Activated CD8-positive, alpha-beta memory T cell treated with anti-CD3 and anti-CD28 coated beads, Interleukin-2, amount 10 ng/mL, durations not matched to agents 7 days and 5 days (primary cell): ENCODE measurements around the gene TPD52L2. TPM values are rescaled to one million over a fixed set of nuclear protein-coding genes. Genes with fewer than 3 reads are reported as not detected.
"Not testable (repeated sequence)": the region's sequence is repeated elsewhere in the genome, so short reads cannot be mapped to it uniquely, and the experiment has no call there.

Source experiments
- ATAC-seq: fragments of 150-1000 bp; cut with Tn5 transposase; one replicate; pipeline ENCODE4 v1.10.0; 2021; ENCODE audit warnings: moderate library complexity
- CTCF ChIA-PET: fragments of 350-600 bp; sonication (Branson Sonifier 250); formaldehyde crosslinking; loops from one replicate; lab custom pipeline; 2021; ENCODE audit warnings: antibody characterized with exemption; lab: Charles Lee
- DNase-seq: peaks from one replicate; pipeline ENCODE4 v3.0.0-alpha.2; 2020
- H3K27ac Mint-ChIP-seq: one replicate; pipeline ENCODE4 v1.8.0; 2021; ENCODE audit warnings: mild to moderate bottlenecking, mixed read lengths
- H3K27me3 Mint-ChIP-seq: one replicate; pipeline ENCODE4 v1.8.0; 2021; ENCODE audit warnings: mixed read lengths
- H3K36me3 Mint-ChIP-seq: one replicate; pipeline ENCODE4 v1.8.0; 2021; ENCODE audit warnings: mild to moderate bottlenecking, mixed read lengths
- H3K4me1 Mint-ChIP-seq: one replicate; pipeline ENCODE4 v1.8.0; 2021; ENCODE audit warnings: mixed read lengths
- H3K4me3 Mint-ChIP-seq: one replicate; pipeline ENCODE4 v1.8.0; 2021; ENCODE audit warnings: mild to moderate bottlenecking, moderate library complexity, mixed read lengths
- H3K9me3 Mint-ChIP-seq: one replicate; pipeline ENCODE4 v1.8.0; 2022; ENCODE audit warnings: low read depth, mixed read lengths
- total RNA-seq, 2 experiments: library from RNA; stranded (reverse); gene quantifications; one replicate each; pipeline ENCODE4 v1.2.3, GENCODE V29; 2021

Gene TPD52L2
- total RNA-seq, 2 experiments from 2014 or later = 33.5 to 46.2 TPM

- ATAC-seq (no peak), DNase-seq (no peak)
- Mint-ChIP-seq H3K27me3 (peaks cover 42% of the 10 kb centered on the region), H3K27ac (no peak overlapping the region), H3K9me3 (no peaks in the 10 kb centered on the region), H3K4me1 (peaks cover 7% of the 10 kb centered on the region), H3K36me3 (no peaks in the 10 kb centered on the region), H3K4me3 (no peak overlapping the region)
- CTCF ChIA-PET = no interaction called here
These were observed 22.8 kb upstream of the TPD52L2 start for GRCh38 chr20:63842258-63842657.

- no peak for ATAC-seq
- CTCF ChIA-PET = no interaction called here
- Mint-ChIP-seq H3K4me3 (no peak overlapping the region), H3K27ac (no peak overlapping the region), H3K9me3 (no peaks in the 10 kb centered on the region), H3K27me3 (peaks cover 36% of the 10 kb centered on the region), H3K4me1 (peaks cover 7% of the 10 kb centered on the region), H3K36me3 (no peaks in the 10 kb centered on the region)
- no peak for DNase-seq
These were observed 21.8 kb upstream of the TPD52L2 start for GRCh38 chr20:63843222-63843621.

- Mint-ChIP-seq H3K4me1 (peaks cover 7% of the 10 kb centered on the region), H3K4me3 (no peak overlapping the region), H3K27ac (no peak overlapping the region), H3K36me3 (no peaks in the 10 kb centered on the region), H3K27me3 (peaks cover 36% of the 10 kb centered on the region), H3K9me3 (no peaks in the 10 kb centered on the region)
- CTCF ChIA-PET = no interaction called here
- no peak for DNase-seq
- ATAC-seq = no peak
These were observed 21.3 kb upstream of the TPD52L2 start for GRCh38 chr20:63843778-63844177.

- H3K27ac Mint-ChIP-seq = no peak overlapping the region
- H3K4me1 Mint-ChIP-seq = peaks cover 7% of the 10 kb centered on the region
- no peaks in the 10 kb centered on the region for H3K9me3 Mint-ChIP-seq
- DNase-seq (no peak), ATAC-seq (no peak)
- H3K4me3 Mint-ChIP-seq = no peak overlapping the region
- H3K27me3 Mint-ChIP-seq = peaks cover 36% of the 10 kb centered on the region
- H3K36me3 Mint-ChIP-seq = no peaks in the 10 kb centered on the region
- CTCF ChIA-PET = no interaction called here
These were observed 20.5 kb upstream of the TPD52L2 start for GRCh38 chr20:63844511-63844991.

GRCh38 chr20:63846128-63846771, 18.8 kb upstream of the TPD52L2 start:
- Mint-ChIP-seq H3K27ac (no peak overlapping the region), H3K27me3 (peaks cover 39% of the 10 kb centered on the region), H3K4me3 (no peak overlapping the region), H3K4me1 (peaks cover 16% of the 10 kb centered on the region), H3K9me3 (no peaks in the 10 kb centered on the region), H3K36me3 (no peaks in the 10 kb centered on the region)
- CTCF ChIA-PET = no interaction called here
- DNase-seq (no peak), ATAC-seq (peak; percentile 17)

- no peak for DNase-seq
- Mint-ChIP-seq H3K27ac (no peak overlapping the region), H3K9me3 (no peaks in the 10 kb centered on the region), H3K36me3 (no peaks in the 10 kb centered on the region), H3K4me1 (peaks cover 18% of the 10 kb centered on the region), H3K27me3 (peaks cover 41% of the 10 kb centered on the region), H3K4me3 (no peak overlapping the region)
- no peak for ATAC-seq
- CTCF ChIA-PET = interaction anchor here (1.0 kb wide), 1 partner anchor 18 kb away, joined by 4 read pairs; the partner anchor contains the start of gene TPD52L2
These were observed 18.2 kb upstream of the TPD52L2 start for GRCh38 chr20:63846888-63847236.

- H3K27ac Mint-ChIP-seq = no peak overlapping the region
- peaks cover 19% of the 10 kb centered on the region for H3K4me1 Mint-ChIP-seq
- H3K4me3 Mint-ChIP-seq = no peak overlapping the region
- DNase-seq (no peak), ATAC-seq (no peak)
- H3K36me3 Mint-ChIP-seq = no peaks in the 10 kb centered on the region
- no peaks in the 10 kb centered on the region for H3K9me3 Mint-ChIP-seq
- H3K27me3 Mint-ChIP-seq = peaks cover 44% of the 10 kb centered on the region
- CTCF ChIA-PET = interaction anchor here (0.7 to 1.5 kb wide), 3 partner anchors 17 to 72 kb away, joined by 3 to 4 read pairs (median 3); partner anchors contain the start of gene TPD52L2
These were observed 17.6 kb upstream of the TPD52L2 start for GRCh38 chr20:63847237-63848002.

GRCh38 chr20:63848003-63848911, 16.8 kb upstream of the TPD52L2 start:
- Mint-ChIP-seq H3K4me3 (no peak overlapping the region), H3K36me3 (no peaks in the 10 kb centered on the region), H3K4me1 (peaks cover 19% of the 10 kb centered on the region), H3K27me3 (peaks cover 37% of the 10 kb centered on the region), H3K9me3 (no peaks in the 10 kb centered on the region), H3K27ac (no peak overlapping the region)
- CTCF ChIA-PET = interaction anchor here (0.7 to 1.5 kb wide), 2 partner anchors 62 to 73 kb away, joined by 3 read pairs; no protein-coding TSS in a partner anchor
- DNase-seq = no peak
- no peak for ATAC-seq

- H3K9me3 Mint-ChIP-seq = no peaks in the 10 kb centered on the region
- no peak overlapping the region for H3K4me3 Mint-ChIP-seq
- no peak overlapping the region for H3K27ac Mint-ChIP-seq
- CTCF ChIA-PET = interaction anchor here (0.5 to 1.7 kb wide), 4 partner anchors 11 to 414 kb away, joined by 3 to 4 read pairs (median 3); partner anchors contain the start of gene TPD52L2
- H3K36me3 Mint-ChIP-seq = no peaks in the 10 kb centered on the region
- peaks cover 17% of the 10 kb centered on the region for H3K4me1 Mint-ChIP-seq
- H3K27me3 Mint-ChIP-seq = peaks cover 17% of the 10 kb centered on the region
- ATAC-seq (peak; percentile 62), DNase-seq (peak; percentile 67)
These were observed 14.2 kb upstream of the TPD52L2 start for GRCh38 chr20:63850689-63851547.

- not testable (repeated sequence) for ATAC-seq, H3K4me3 Mint-ChIP-seq, H3K36me3 Mint-ChIP-seq, H3K27ac Mint-ChIP-seq, DNase-seq, H3K9me3 Mint-ChIP-seq
- Mint-ChIP-seq H3K4me1 (peaks cover 15% of the 10 kb centered on the region), H3K27me3 (peaks cover 14% of the 10 kb centered on the region)
- CTCF ChIA-PET = interaction anchor here (0.6 to 1.7 kb wide), 3 partner anchors 12 to 111 kb away, joined by 3 to 4 read pairs (median 3); partner anchors contain the start of gene TPD52L2
These were observed 13.5 kb upstream of the TPD52L2 start for GRCh38 chr20:63851548-63851943.

GRCh38 chr20:63853733-63854068, 11.4 kb upstream of the TPD52L2 start:
- H3K36me3 Mint-ChIP-seq, H3K27ac Mint-ChIP-seq, H3K9me3 Mint-ChIP-seq, H3K4me3 Mint-ChIP-seq, DNase-seq, ATAC-seq, CTCF ChIA-PET: not testable (repeated sequence)
- peaks cover 22% of the 10 kb centered on the region for H3K4me1 Mint-ChIP-seq
- H3K27me3 Mint-ChIP-seq = peaks cover 14% of the 10 kb centered on the region

- Mint-ChIP-seq H3K27me3 (peaks cover 14% of the 10 kb centered on the region), H3K27ac (no peak overlapping the region), H3K4me3 (no peak overlapping the region), H3K9me3 (no peaks in the 10 kb centered on the region), H3K4me1 (peaks cover 27% of the 10 kb centered on the region), H3K36me3 (no peaks in the 10 kb centered on the region)
- CTCF ChIA-PET = no interaction called here
- ATAC-seq = peak; percentile 13
- DNase-seq = no peak
These were observed 10.9 kb upstream of the TPD52L2 start for GRCh38 chr20:63854069-63854765.
